GM23248 (cell line): ENCODE measurements around the gene CCDC71L.

Experiments used
- EZH2 ChIP-seq: fragments of 200-600 bp; sonication (generic); IDR thresholded peaks from 2 replicates; pipeline ENCODE4 v1.6.1; 2018; ENCODE audit warnings: antibody characterized with exemption, mild to moderate bottlenecking; ENCODE audit not compliant: insufficient read depth, poor library complexity, severe bottlenecking
- EZH2phosphoT487 ChIP-seq: fragments of 200-600 bp; sonication (generic); IDR thresholded peaks from 2 replicates; pipeline ENCODE4 v1.6.1; 2018; ENCODE audit warnings: antibody characterized with exemption, moderate library complexity, mild to moderate bottlenecking, low read depth; ENCODE audit not compliant: insufficient read depth

DNA sequence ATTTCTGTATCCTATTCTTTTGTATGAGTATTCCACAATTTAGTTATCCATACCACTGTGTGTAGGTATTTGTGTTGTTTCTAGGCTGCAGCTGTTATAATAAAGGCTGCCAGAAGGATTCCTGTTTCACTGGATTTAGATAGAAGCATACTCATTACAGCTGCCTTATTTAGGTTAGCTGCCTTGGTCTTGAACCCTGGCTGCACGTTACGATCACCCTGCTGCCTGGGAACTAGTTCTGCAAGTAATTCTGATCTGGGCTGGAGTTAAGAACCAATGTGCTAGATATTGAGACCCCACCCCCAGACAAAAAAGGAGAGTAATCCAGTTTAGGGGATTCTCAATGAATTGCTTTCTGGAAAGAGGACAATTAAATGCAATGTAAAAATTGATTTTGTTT is 43.1 kb downstream of the CCDC71L start:
- TF ChIP-seq EZH2, result no peak
- no peak for TF ChIP-seq EZH2phosphoT487
